ENCODE results near the gene MACROD1.

MACROD1 gene

DNA sequence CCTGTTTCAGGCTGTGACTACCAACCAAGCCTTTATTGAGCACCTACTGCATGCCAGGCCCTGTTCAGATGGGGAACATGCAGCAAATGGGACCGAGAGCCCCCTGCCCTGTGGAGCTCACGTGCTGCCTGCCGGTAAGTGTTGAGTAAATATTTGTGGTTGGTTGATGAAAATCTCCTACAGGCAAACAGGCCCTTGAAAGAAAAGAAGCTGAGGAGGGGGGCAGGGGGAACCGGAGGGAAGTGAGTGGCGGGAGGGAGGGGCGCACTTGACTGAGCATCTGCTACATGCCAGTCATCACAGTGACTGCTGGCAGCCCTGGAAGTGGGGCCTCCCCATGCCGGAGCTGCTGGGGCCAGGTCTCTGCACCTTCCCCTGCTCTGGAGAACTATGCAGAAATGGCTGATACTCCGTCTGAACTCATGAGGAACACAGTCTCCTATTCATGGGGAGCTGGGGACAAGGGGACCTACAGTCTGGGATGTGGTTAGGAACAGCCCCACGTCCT lies 34.2 kb downstream of the MACROD1 start:
- DNase-seq (ENCODE audit: low read depth in 2 of 2) = no peak

- DNase-seq (ENCODE audit: low read depth in 2 of 2) = no peak
Observed at GRCh38 chr11:64130618-64131017, 35.3 kb downstream of the MACROD1 start.

DNA sequence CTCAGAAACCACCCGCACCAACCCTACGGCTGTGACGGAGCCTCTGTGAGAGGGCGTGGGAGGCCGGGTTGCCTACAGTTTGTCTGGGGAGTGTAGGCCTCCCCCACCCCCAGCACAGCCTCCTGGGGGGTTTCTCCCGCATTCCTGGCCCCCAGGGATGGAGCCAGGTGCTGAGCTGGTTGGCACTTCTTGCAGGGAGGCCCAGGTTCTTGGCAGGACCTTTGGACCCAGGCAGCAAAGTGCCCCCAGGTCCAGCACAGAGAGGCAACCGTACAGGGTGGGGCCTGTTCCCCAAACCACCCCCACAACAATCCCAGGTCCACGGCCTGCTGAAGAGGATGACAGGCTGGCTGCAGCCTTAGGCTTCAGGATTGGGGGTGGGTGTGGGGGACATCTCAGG lies 36.5 kb downstream of the MACROD1 start:
- no peak for DNase-seq (ENCODE audit: low read depth in 2 of 2)

DNA sequence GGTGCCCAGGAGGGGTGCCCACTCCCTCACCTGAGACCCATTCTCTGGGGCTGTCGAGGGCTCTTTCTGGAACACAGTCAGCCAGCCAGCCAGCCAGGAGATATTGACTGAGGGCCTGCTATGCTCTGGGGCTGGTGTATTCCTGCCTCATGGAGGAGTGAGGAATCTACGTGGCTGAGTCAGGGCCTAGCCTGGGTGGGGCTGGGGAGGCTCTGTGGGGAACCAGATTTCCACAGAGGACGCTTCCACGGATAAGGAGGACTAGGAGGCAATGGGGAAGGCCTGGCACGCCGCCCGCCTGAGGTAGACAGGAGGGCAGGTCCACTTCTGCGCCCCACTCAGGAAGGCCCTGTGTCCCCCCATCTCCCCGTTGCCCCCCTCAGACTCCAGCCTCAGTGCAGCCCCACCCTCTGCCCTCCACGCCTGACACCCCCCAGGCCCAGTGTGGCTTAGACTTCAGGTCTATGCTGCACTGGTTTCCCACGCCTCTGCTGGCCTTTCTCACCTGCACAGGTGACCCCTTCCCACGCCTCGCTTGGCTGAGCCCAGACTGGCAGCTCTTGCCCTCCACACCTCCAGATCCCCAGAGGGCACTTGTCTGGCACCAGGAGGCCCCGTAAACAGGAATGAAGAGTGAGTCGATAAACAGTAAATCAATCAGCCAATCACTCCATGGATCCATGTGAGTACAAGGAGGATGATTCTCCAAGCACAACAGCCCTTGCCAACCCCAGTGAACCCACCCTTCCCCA lies 37.5 kb downstream of the MACROD1 start:
- DNase-seq (ENCODE audit: low read depth in 2 of 2) = no peak

GRCh38 chr11:64127267-64128072 lies 38.4 kb downstream of the MACROD1 start:
- no peak for DNase-seq (ENCODE audit: low read depth in 2 of 2)

DNA sequence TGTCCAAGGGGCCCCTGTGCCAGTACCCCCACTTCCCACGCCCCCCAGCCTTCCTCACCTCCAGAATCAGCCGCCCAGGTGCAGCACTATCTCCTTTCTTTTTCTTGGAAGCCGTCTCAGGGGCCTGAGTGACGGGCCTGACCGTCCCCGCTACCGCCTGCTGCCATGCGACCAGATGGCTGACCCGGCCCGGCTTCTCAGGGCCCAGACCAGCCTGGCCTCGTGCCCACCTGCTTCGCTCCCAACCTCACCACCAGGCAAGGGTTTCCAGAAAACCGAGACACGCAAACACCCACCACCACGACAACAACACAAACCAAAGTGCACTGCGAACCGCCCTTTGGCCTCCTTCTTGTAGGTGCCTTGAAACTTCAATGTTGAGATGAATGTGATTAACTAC lies 39.1 kb downstream of the MACROD1 start:
- DNase-seq (ENCODE audit: low read depth in 2 of 2) = no peak

GRCh38 chr11:64126371-64126770 lies 39.5 kb downstream of the MACROD1 start:
- no peak for DNase-seq (ENCODE audit: low read depth in 2 of 2)

DNA sequence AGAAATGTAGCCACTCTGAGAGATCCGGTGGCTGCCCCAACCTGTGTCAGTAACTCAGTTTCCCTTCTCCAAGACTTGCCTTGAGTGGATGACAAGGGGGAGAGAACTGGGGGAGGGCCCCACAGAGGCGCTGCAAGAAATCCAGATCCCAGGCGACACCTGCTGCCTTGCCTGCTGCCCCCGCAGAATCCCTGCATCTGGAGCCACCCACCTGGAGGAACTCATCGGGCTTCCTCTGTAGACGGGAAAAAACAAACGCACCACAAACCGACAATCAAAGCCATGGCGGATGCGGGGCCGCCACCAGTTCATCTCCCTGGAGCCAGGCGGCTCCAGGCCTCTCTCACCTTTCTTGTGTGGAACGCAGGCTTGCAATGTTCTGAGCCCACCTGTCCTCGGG lies 40.2 kb downstream of the MACROD1 start:
- DNase-seq (ENCODE audit: low read depth in 2 of 2) = no peak

DNA sequence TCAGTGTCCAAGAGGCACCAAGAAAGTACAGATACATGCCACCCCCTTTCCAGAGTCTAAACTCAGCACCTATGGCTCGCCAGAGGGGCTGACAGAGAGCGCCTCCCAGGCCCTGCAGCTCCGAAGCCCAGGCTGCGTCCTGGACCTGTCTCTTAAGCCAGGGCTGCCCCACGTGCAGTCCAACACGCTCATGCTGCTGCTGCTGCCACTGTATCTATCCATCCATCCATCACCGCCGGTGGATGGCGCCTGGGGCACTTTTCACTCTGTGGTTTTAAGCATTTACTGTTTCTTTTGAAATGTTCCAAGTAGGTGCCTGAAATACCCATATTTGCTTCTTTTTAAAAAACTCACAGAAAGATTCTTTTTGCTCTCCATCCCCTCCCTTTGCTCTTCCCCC lies 41.8 kb downstream of the MACROD1 start:
- no peak for DNase-seq (ENCODE audit: low read depth in 2 of 2)

- no peak for DNase-seq (ENCODE audit: low read depth in 2 of 2)
Observed at GRCh38 chr11:64123679-64124078, 42.2 kb downstream of the MACROD1 start.

DNA sequence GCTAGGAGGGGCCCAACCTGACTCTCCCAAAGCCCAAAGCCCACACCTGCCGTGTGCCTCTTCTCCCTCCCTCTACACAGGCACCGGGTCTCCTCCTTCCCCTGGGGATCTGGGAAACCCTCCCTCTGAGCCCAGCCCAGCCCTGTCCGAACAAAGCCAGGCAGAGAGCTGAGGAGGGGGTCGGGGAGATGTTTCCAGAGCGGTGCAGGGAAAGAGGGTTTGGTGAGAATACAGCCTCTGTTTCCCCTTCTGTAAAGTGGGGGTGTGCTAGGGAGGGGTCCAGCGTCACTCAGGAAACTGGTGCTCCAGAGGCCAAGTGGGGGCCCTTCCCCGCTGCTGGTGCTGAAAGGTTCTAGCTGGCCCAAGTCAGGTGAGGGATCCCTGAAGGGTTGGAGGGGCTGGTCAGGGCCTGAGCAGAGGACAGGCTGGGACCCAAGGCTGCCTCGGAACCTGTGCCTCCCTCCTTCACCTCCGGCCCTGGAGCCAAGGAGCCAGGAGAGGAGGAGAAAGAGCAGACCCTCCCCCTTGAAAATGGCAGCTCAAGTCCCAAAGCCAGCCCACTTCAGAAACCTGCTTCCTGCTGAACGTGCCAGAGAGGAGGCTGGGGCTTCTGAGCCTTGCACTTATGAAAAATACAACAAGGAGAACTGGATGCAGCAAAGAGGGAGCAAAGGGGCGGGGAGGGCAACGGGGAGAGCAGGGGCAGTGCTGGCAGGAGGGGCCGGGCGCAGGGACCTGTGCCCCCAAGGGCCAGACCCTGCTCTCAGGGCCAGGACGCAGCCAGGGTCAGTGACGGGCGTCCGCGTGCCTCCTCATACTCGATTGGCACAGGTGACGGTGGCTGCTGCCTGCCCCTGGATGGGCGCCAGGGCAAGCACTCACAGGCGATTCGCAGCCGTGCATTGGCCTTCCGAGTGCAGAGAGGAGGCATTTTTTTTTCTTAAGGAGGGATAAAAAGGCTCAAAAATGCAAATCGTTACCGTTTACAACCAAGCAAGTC lies 43.2 kb downstream of the MACROD1 start:
- no peak for DNase-seq (ENCODE audit: low read depth in 2 of 2)

- no peak for DNase-seq (ENCODE audit: low read depth in 2 of 2)
Observed at GRCh38 chr11:64121663-64122410, 44.1 kb downstream of the MACROD1 start.

DNA sequence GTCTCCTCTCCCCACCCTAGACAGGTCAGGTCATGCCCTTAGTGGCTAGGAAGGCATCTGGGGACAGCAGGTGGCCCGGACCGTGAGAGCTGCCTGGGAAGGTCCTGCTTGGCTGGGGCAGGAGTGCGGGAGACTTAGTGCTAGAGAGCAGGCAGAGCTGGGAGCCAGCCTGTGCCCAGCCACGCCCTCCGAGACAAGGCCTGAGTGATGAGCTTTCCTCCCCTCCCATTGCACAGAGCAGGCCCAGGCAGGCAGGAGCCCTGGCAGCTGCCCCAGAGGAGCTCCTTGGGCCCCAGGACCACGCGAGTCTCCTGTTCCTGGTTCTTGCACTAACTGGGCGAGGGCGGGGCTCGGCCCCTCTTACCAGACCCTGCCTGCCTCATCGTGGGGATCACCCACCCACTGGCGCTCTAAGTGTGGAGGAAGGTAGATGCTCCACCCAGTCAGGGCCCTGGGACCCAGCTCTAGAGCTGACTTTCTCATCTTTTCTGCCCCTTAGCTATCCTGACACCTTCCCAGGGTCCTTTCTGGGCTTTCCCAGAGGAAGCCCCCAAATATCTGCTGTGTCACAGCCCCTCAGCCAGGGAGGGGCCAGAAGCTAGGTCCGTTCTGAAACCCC lies 44.9 kb downstream of the MACROD1 start:
- DNase-seq (ENCODE audit: low read depth in 2 of 2) = no peak

GRCh38 chr11:64119700-64120099 lies 46.2 kb downstream of the MACROD1 start:
- DNase-seq (ENCODE audit: low read depth in 2 of 2) = no peak

- no peak for DNase-seq (ENCODE audit: low read depth in 2 of 2)
Observed at GRCh38 chr11:64118876-64119665, 46.8 kb downstream of the MACROD1 start.

GRCh38 chr11:64117763-64118459 lies 48.0 kb downstream of the MACROD1 start:
- no peak for DNase-seq (ENCODE audit: low read depth in 2 of 2)

DNA sequence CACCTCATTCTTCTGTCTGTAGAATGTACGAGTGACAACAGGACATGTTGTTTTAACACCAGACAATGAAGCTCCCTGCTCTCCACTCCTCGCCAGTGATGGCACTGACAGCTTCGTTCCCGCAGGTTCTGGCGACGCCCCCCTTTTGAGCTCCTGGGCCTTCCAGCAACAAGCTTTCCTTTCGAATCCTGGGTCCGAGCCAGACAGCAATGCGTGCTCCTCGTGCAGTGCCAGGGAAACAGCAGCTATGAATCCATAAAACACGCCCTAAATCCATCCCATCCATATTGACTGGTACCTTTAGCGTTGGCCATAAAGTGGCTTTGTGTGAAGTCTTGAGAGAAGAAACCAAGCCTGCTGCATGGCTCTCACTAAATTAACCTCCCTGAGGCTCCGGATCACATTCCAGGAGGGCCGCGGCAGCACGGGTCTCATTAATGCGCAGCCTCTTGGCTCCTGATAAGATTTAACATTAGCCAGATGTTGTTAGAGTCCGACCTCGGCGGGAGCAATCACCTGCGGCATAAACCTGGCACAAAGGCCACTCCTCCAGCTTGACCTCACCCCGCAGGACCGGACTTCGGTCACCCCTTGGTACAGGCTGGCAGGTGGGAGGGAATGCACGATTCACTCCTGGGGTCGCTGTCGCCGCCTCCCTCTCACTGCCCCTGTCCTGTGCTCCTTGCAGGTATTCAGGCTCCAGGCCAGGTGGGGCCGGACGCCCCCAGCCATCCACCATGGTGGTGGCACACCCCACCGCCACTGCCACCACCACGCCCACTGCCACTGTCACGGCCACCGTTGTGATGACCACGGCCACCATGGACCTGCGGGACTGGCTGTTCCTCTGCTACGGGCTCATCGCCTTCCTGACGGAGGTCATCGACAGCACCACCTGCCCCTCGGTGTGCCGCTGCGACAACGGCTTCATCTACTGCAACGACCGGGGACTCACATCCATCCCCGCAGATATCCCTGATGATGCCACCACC lies 50.1 kb downstream of the MACROD1 start:
- DNase-seq (ENCODE audit: low read depth in 2 of 2) = no peak

DNA sequence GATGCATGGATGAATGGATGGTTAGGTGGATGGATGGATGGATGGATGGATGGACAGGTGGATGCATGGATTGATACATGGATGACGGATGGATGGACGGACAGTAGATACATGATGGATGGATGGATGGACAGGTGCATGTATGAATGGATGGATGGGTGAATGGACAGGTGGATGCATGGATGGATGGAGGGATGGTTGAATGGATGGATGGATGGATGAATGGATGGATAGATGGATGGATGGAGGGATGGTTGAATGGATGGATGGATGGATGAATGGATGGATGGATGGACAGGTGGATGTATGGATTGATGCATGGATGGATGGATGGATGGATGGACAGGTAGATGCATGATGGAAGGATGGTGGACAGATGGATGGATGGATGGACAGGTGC lies 51.7 kb downstream of the MACROD1 start:
- no peak for DNase-seq (ENCODE audit: low read depth in 2 of 2)
